Fibroblast of lung (primary cell): ENCODE results near the gene EYS.

Source experiments
- EZH2 ChIP-seq: IDR thresholded peaks from 2 replicates; pipeline ENCODE4 v1.5.1; 2012; ENCODE audit warnings: low read length, control low read depth, mild to moderate bottlenecking; ENCODE audit errors: missing control alignments
- TF ChIP-seq, protein P1 (sequence below), 2 donors: IDR thresholded peaks in 1 of 2; conservative IDR thresholded peaks in 1 of 2; 1 replicate in 1 of 2; 2 replicates in 1 of 2; pipeline ENCODE4 v1.5.1; 2011 to 2012; ENCODE audit warnings: low read length in 2 of 2, control low read depth in 1 of 2, inconsistent platforms in 1 of 2, low read depth in 1 of 2, mild to moderate bottlenecking in 1 of 2

DNA sequence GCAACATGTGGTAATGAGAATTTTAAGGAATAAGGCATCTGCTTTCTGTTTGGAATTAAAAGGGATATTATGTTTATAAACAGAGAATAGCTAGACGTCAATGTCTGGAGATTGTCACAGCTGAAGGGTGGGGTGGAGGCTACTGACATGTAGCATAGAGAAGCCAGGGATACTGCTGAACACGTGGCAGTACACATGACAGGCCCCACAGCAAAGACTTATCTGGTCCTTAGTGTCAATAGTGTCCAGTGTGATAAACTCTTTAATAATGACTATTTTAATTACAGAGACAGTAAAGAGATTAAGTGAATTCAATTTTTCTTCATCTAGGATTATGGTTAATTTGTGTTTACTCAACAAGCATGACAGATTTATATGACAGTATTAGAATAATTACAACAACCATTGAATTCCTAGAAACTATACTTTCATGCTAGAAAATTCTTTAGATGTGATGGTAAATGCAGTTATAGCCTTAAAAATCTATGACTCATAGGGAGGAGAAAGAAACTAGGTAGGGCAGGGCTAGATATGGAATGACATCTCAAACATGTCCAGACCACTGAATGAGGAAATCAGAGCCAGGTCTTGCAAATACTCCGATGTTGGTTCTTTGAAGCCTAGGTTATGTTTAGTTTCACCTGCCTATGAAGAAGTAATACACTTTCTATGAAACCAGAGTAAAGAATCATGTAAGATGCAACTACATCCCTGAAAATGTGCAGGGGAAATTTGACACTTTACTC is 1671.9 kb downstream of the EYS start:
- TF ChIP-seq, protein P1, sequence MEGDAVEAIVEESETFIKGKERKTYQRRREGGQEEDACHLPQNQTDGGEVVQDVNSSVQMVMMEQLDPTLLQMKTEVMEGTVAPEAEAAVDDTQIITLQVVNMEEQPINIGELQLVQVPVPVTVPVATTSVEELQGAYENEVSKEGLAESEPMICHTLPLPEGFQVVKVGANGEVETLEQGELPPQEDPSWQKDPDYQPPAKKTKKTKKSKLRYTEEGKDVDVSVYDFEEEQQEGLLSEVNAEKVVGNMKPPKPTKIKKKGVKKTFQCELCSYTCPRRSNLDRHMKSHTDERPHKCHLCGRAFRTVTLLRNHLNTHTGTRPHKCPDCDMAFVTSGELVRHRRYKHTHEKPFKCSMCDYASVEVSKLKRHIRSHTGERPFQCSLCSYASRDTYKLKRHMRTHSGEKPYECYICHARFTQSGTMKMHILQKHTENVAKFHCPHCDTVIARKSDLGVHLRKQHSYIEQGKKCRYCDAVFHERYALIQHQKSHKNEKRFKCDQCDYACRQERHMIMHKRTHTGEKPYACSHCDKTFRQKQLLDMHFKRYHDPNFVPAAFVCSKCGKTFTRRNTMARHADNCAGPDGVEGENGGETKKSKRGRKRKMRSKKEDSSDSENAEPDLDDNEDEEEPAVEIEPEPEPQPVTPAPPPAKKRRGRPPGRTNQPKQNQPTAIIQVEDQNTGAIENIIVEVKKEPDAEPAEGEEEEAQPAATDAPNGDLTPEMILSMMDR (conservative IDR thresholded peaks at IDR 0.05 in 1 of 2, IDR thresholded peaks at IDR 0.05 in 1 of 2; ENCODE audit: low read depth in 1 of 2, low read length in 2 of 2): no peak
- TF ChIP-seq EZH2: no peak
